Natural killer cell (primary cell): Measurements from ENCODE around the gene RRAGD. TPM values are rescaled to one million over a fixed set of nuclear protein-coding genes. Genes with fewer than 3 reads are reported as not detected.
"Not testable (repeated sequence)": the region's sequence is repeated elsewhere in the genome, so short reads cannot be mapped to it uniquely, and the experiment has no call there.

Experiments used
- ATAC-seq, 3 donors: fragments of 150-1000 bp in 2 of 3; fragments of 200-7000 bp in 1 of 3; cut with Tn5 transposase; 1 replicate in 1 of 3; 2 replicates in 2 of 3; pipeline ENCODE4 v1.10.0; 2021; ENCODE audit warnings: mild to moderate bottlenecking in 2 of 3, moderate library complexity in 2 of 3
- DNase-seq, 2 donors: peaks; one replicate each; pipeline versions ENCODE4 v3.0.0 to v3.0.0-alpha.2; 2013 to 2021; ENCODE audit warnings: mixed read lengths in 1 of 2
- H3K27ac ChIP-seq: one replicate; pipeline ENCODE4 v1.5.1; 2013; ENCODE audit warnings: mild to moderate bottlenecking, low read length
- H3K27me3 ChIP-seq: one replicate; pipeline ENCODE4 v1.6.1; 2013; ENCODE audit warnings: low read length; ENCODE audit not compliant: control insufficient read depth, insufficient read depth
- H3K36me3 ChIP-seq: one replicate; pipeline ENCODE4 v1.6.1; 2013; ENCODE audit warnings: low read length; ENCODE audit not compliant: control insufficient read depth, insufficient read depth
- H3K4me1 ChIP-seq: one replicate; pipeline ENCODE4 v1.6.1; 2013; ENCODE audit warnings: low read length; ENCODE audit not compliant: control insufficient read depth, insufficient read depth
- H3K4me3 ChIP-seq: one replicate; pipeline ENCODE4 v1.5.1; 2013; ENCODE audit warnings: low read length
- H3K9me3 ChIP-seq: one replicate; pipeline ENCODE4 v1.6.1; 2013; ENCODE audit warnings: low read length; ENCODE audit not compliant: control insufficient read depth, insufficient read depth
- H3K27ac Mint-ChIP-seq, 2 donors: one replicate each; pipeline ENCODE4 v1.8.0; 2022; ENCODE audit warnings: mild to moderate bottlenecking in 2 of 2, mixed read lengths in 2 of 2, moderate library complexity in 1 of 2
- H3K27me3 Mint-ChIP-seq, 2 donors: one replicate each; pipeline ENCODE4 v1.8.0; 2022; ENCODE audit warnings: low read depth in 2 of 2, mixed read lengths in 2 of 2
- H3K36me3 Mint-ChIP-seq: one replicate; pipeline ENCODE4 v1.8.0; 2022; ENCODE audit warnings: mixed read lengths
- H3K4me1 Mint-ChIP-seq, 2 donors: one replicate each; pipeline ENCODE4 v1.8.0; 2022; ENCODE audit warnings: mixed read lengths in 2 of 2
- H3K4me3 Mint-ChIP-seq: one replicate; pipeline ENCODE4 v1.8.0; 2022; ENCODE audit warnings: mild to moderate bottlenecking, moderate library complexity, mixed read lengths
- H3K9me3 Mint-ChIP-seq, 2 donors: one replicate each; pipeline ENCODE4 v1.8.0; 2022; ENCODE audit warnings: mixed read lengths in 2 of 2
- CTCF ChIP-seq: fragments of 200-600 bp; IDR thresholded peaks from one replicate; pipeline ENCODE4 v1.8.0; 2022; ENCODE audit warnings: antibody characterized with exemption
- WGBS: methylation state at CpG from one replicate; pipeline ENCODE4 v1.1.7; 2013; ENCODE audit warnings: missing lambda C conversion rate; ENCODE audit not compliant: insufficient coverage; 5-methylcytosine and 5-hydroxymethylcytosine counted together
- intact Hi-C: fragments of 100-400 bp; cut with micrococcal nuclease; formaldehyde crosslinking; loops from one replicate; pipeline ENCODE4 v1.14.2; 2022
- total RNA-seq, 4 donors: library from RNA; stranded (reverse); fragments of 120-200 nt in 1 of 4; gene quantifications; one replicate each; pipeline versions ENCODE4 v1.2.3 to v1.2.4, GENCODE V29; 2013 to 2022

The RRAGD gene
- total RNA-seq, 3 donors from 2014 or later (not counting 1 experiment from before 2014, with no cell fraction given), result 0.43 to 4.4 (median 1.8) TPM

GRCh38 chr6:89398762-89399525 lies 13.1 kb downstream of the RRAGD start:
- no peak overlapping the region for H3K4me3 ChIP-seq
- peaks cover 1 to 9% of the 10 kb centered on the region in 2 donors for H3K27me3 Mint-ChIP-seq
- H3K27ac Mint-ChIP-seq, result no peak overlapping the region
- no peaks in the 10 kb centered on the region for H3K27me3 ChIP-seq
- no peak overlapping the region for H3K4me3 Mint-ChIP-seq
- no peaks in the 10 kb centered on the region for H3K4me1 Mint-ChIP-seq
- no peaks in the 10 kb centered on the region for H3K36me3 Mint-ChIP-seq
- H3K9me3 ChIP-seq, result no peaks in the 10 kb centered on the region
- WGBS, result 91% methylated on average over 5 of the region's 7 CpGs
- H3K4me1 ChIP-seq, result no peaks in the 10 kb centered on the region
- ATAC-seq (no peak), DNase-seq (no peak)
- no peaks in the 10 kb centered on the region for H3K36me3 ChIP-seq
- intact Hi-C loops, result no loop called here
- H3K9me3 Mint-ChIP-seq, result no peaks in the 10 kb centered on the region
- H3K27ac ChIP-seq, result no peak overlapping the region
- no peak for TF ChIP-seq CTCF

GRCh38 chr6:89397884-89398283 lies 14.2 kb downstream of the RRAGD start:
- H3K4me1 ChIP-seq, H3K36me3 ChIP-seq, H3K9me3 ChIP-seq, H3K27ac Mint-ChIP-seq, ATAC-seq, H3K27me3 ChIP-seq, H3K9me3 Mint-ChIP-seq, H3K27ac ChIP-seq, DNase-seq, H3K4me3 ChIP-seq, H3K4me3 Mint-ChIP-seq, intact Hi-C loops, H3K4me1 Mint-ChIP-seq, H3K36me3 Mint-ChIP-seq: not testable (repeated sequence)
- 86% methylated on average over 4 of the region's 4 CpGs for WGBS
- H3K27me3 Mint-ChIP-seq, result peaks cover 12 to 14% of the 10 kb centered on the region in 2 donors

- no peak for TF ChIP-seq CTCF
- DNase-seq, result no peak
- no peaks in the 10 kb centered on the region for H3K27me3 ChIP-seq
- Mint-ChIP-seq H3K4me1 (no peaks in the 10 kb centered on the region), H3K9me3 (peaks cover 0 to 2% of the 10 kb centered on the region in 2 donors), H3K36me3 (no peaks in the 10 kb centered on the region), H3K27ac (no peak overlapping the region), H3K27me3 (peaks cover 20 to 32% of the 10 kb centered on the region in 2 donors), H3K4me3 (no peak overlapping the region)
- H3K36me3 ChIP-seq, result no peaks in the 10 kb centered on the region
- intact Hi-C loops, result no loop called here
- H3K27ac ChIP-seq, result no peak overlapping the region
- WGBS, result 100% methylated on average over 1 of the region's 1 CpG
- H3K9me3 ChIP-seq, result peaks cover 3% of the 10 kb centered on the region
- no peak for ATAC-seq
- H3K4me3 ChIP-seq, result no peak overlapping the region
- no peaks in the 10 kb centered on the region for H3K4me1 ChIP-seq
Measured at GRCh38 chr6:89393659-89394058, 18.4 kb downstream of the RRAGD start.

GRCh38 chr6:89392823-89393222 lies 19.2 kb downstream of the RRAGD start:
- TF ChIP-seq CTCF, result no peak
- H3K36me3 Mint-ChIP-seq, result no peaks in the 10 kb centered on the region
- H3K4me3 Mint-ChIP-seq, result no peak overlapping the region
- Histone ChIP-seq H3K27ac (no peak overlapping the region), H3K4me3 (no peak overlapping the region), H3K4me1 (no peaks in the 10 kb centered on the region), H3K9me3 (peaks cover 3% of the 10 kb centered on the region), H3K27me3 (no peaks in the 10 kb centered on the region), H3K36me3 (no peaks in the 10 kb centered on the region)
- H3K27ac Mint-ChIP-seq, result no peak overlapping the region
- peaks cover 0 to 2% of the 10 kb centered on the region in 2 donors for H3K9me3 Mint-ChIP-seq
- intact Hi-C loops, result no loop called here
- no peaks in the 10 kb centered on the region for H3K4me1 Mint-ChIP-seq
- no peak for DNase-seq
- ATAC-seq, result no peak
- peaks cover 21 to 36% of the 10 kb centered on the region in 2 donors for H3K27me3 Mint-ChIP-seq
